Naive thymus-derived CD4-positive, alpha-beta T cell (primary cell): ENCODE measurements around the gene LAYN. TPM values are rescaled to one million over a fixed set of nuclear protein-coding genes. Genes with fewer than 3 reads are reported as not detected.

Source experiments
- ATAC-seq: fragments of 150-1000 bp; cut with Tn5 transposase; 2 replicates; pipeline ENCODE4 v1.10.0; 2021; ENCODE audit warnings: mild to moderate bottlenecking, moderate library complexity
- CTCF ChIA-PET: fragments of 350-600 bp; sonication (Branson Sonifier 250); formaldehyde crosslinking; loops from one replicate; lab custom pipeline; 2021; ENCODE audit warnings: antibody characterized with exemption; lab: Charles Lee
- POLR2A ChIA-PET: fragments of 350-600 bp; sonication (Branson Sonifier 250); formaldehyde crosslinking; loops from one replicate; lab custom pipeline; 2021; ENCODE audit warnings: antibody characterized with exemption, inconsistent platforms; lab: Charles Lee
- DNase-seq, 9 donors: peaks; one replicate each; pipeline versions ENCODE4 v3.0.0 to v3.0.0-alpha.2; 2020 to 2022; ENCODE audit warnings: mixed read lengths in 1 of 9
- H3K27ac ChIP-seq: one replicate; pipeline ENCODE4 v1.7.0; 2013; ENCODE audit warnings: mild to moderate bottlenecking, low read depth, low read length, moderate library complexity
- H3K27me3 ChIP-seq, 2 donors: one replicate each; pipeline ENCODE4 v1.7.0; 2013; ENCODE audit warnings: low read length in 2 of 2, mild to moderate bottlenecking in 2 of 2, moderate library complexity in 2 of 2; ENCODE audit not compliant: control insufficient read depth in 2 of 2, insufficient read depth in 2 of 2
- H3K36me3 ChIP-seq, 3 experiments: 1 replicate in 2 of 3; 2 replicates in 1 of 3; pipeline ENCODE4 v1.7.0; 2013; ENCODE audit warnings: low read length in 3 of 3, mild to moderate bottlenecking in 3 of 3, moderate library complexity in 1 of 3; ENCODE audit not compliant: insufficient read depth in 3 of 3, control insufficient read depth in 2 of 3
- H3K4me1 ChIP-seq, 2 donors: one replicate each; pipeline ENCODE4 v1.7.0; 2013; ENCODE audit warnings: low read length in 2 of 2, mild to moderate bottlenecking in 2 of 2, moderate library complexity in 1 of 2; ENCODE audit not compliant: control insufficient read depth in 2 of 2, insufficient read depth in 2 of 2
- H3K4me3 ChIP-seq: 2 replicates; pipeline ENCODE4 v1.7.0; 2013; ENCODE audit warnings: mild to moderate bottlenecking, low read length
- H3K9me3 ChIP-seq, 3 experiments: 1 replicate in 2 of 3; 2 replicates in 1 of 3; pipeline ENCODE4 v1.7.0; 2013; ENCODE audit warnings: low read length in 3 of 3; ENCODE audit not compliant: control insufficient read depth in 2 of 3
- H3K27ac Mint-ChIP-seq, 9 donors: one replicate each; pipeline ENCODE4 v1.8.0; 2020 to 2022; ENCODE audit warnings: mixed read lengths in 9 of 9, mild to moderate bottlenecking in 8 of 9, moderate library complexity in 5 of 9, inconsistent platforms in 2 of 9
- H3K27me3 Mint-ChIP-seq, 5 donors: one replicate each; pipeline ENCODE4 v1.8.0; 2021 to 2022; ENCODE audit warnings: mixed read lengths in 5 of 5, mild to moderate bottlenecking in 1 of 5
- H3K36me3 Mint-ChIP-seq, 5 donors: one replicate each; pipeline ENCODE4 v1.8.0; 2020 to 2022; ENCODE audit warnings: mixed read lengths in 5 of 5, mild to moderate bottlenecking in 3 of 5, inconsistent platforms in 1 of 5
- H3K4me1 Mint-ChIP-seq, 7 donors: one replicate each; pipeline ENCODE4 v1.8.0; 2020 to 2022; ENCODE audit warnings: mixed read lengths in 7 of 7, mild to moderate bottlenecking in 3 of 7, inconsistent platforms in 1 of 7
- H3K4me3 Mint-ChIP-seq, 10 donors: one replicate each; pipeline ENCODE4 v1.8.0; 2020 to 2022; ENCODE audit warnings: mild to moderate bottlenecking in 10 of 10, mixed read lengths in 10 of 10, moderate library complexity in 6 of 10, inconsistent platforms in 2 of 10
- H3K9me3 Mint-ChIP-seq, 11 donors: one replicate each; pipeline ENCODE4 v1.8.0; 2020 to 2022; ENCODE audit warnings: mixed read lengths in 11 of 11, mild to moderate bottlenecking in 4 of 11, inconsistent platforms in 1 of 11, moderate library complexity in 1 of 11
- intact Hi-C, 2 donors: fragments of 100-400 bp; cut with micrococcal nuclease; formaldehyde crosslinking; loops; one replicate each; pipeline ENCODE4 v1.15.1; 2023
- polyA plus RNA-seq, 2 donors: library from polyadenylated mRNA; unstranded; fragments of 300-500 nt; fragmentation: Illumina TruSeq; gene quantifications; one replicate each; pipeline ENCODE4 v1.2.3, GENCODE V29; 2021
- total RNA-seq, 6 experiments: library from RNA in 5 of 6; stranded (reverse) in 5 of 6; gene quantifications; 1 replicate in 5 of 6; 2 replicates in 1 of 6; pipeline ENCODE4 v1.2.3 and lab custom pipeline; 2021 to 2026

LAYN gene
- total and polyA plus RNA-seq, 7 experiments from 2014 or later, result 0.12 to 8.7 (median 0.62) TPM

DNA sequence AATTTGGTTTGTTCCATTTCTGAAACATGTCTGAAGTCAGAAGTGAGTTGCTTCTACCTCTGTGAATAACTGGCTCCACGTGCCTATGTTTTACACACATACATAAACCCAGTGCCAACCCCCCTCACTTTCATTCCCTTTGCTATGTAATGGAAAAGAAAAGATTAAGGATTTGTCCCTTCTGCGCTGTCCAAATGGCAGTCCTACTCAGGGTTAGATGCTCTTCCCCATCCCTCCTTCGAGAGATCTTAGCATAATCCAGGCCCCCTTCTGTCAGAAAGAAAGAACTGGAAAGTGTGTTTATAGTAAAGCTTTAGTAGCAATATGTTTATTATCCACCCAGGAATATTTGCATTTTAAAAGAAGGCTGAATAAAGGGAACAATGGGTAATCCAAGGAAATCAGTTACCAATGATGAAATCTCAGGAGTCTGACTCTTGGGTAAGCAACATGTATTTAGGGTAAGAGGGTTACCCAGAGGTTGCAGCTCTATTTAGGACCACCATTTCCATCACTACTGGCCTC, 3.1 kb upstream of the LAYN start:
- H3K4me1 Mint-ChIP-seq, result peaks cover 11 to 37% (median 26%) of the 10 kb centered on the region in 7 donors
- no peak overlapping the region for H3K4me3 Mint-ChIP-seq
- H3K27me3 Mint-ChIP-seq, result peaks cover 37 to 72% (median 49%) of the 10 kb centered on the region in 5 donors
- ChIA-PET CTCF (no interaction called here), POLR2A (no interaction called here)
- peaks cover 3 to 4% of the 10 kb centered on the region in 2 donors for H3K27me3 ChIP-seq
- H3K4me1 ChIP-seq, result peaks cover 4 to 20% of the 10 kb centered on the region in 2 donors
- H3K4me3 ChIP-seq, result no peak overlapping the region
- peaks cover 0 to 4% (median 0%) of the 10 kb centered on the region in 11 donors for H3K9me3 Mint-ChIP-seq
- H3K9me3 ChIP-seq, result no peaks in the 10 kb centered on the region
- H3K36me3 Mint-ChIP-seq, result peaks cover 0 to 3% (median 0%) of the 10 kb centered on the region in 5 donors
- no peak overlapping the region for H3K27ac Mint-ChIP-seq
- no peak overlapping the region for H3K27ac ChIP-seq
- no peak for DNase-seq
- ATAC-seq, result no peak
- H3K36me3 ChIP-seq, result no peaks in the 10 kb centered on the region
- intact Hi-C loops, result no loop called here

DNA sequence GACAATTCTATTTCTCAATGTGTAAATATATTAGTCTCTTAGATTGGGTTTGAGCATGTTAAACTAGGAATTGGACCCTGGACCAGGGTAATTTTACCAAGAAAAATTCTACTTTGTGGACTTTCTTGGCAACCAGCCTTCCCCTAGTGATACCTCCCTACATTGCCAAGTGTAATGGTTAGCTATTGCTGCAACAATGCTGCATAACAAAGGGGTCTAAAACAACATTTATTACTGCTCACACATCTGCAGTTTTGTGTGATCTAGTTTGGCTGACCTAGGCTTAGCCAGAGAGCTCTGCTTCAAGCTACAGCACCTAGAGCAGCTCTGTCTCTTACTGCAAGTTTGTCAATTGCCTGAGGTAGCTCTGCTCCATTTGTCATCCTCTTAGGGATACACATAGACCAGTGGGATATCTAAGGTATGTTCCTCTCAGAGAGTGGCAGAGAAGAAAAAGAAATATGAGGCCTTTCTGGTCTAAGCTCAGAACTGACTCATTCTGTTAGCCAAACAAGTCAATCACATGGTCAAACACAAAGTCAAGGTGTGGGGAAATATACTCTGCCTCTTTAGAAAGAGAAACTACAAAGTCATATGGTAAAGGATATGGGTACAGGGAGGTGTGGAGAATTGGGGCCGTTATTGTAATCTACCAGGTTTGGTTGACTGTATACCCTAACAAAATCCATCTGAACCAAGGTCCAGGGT, 2.0 kb upstream of the LAYN start:
- H3K36me3 ChIP-seq, result no peaks in the 10 kb centered on the region
- peaks cover 41 to 81% (median 57%) of the 10 kb centered on the region in 5 donors for H3K27me3 Mint-ChIP-seq
- H3K9me3 ChIP-seq, result no peaks in the 10 kb centered on the region
- ATAC-seq (no peak), DNase-seq (no peak)
- H3K4me1 Mint-ChIP-seq, result peaks cover 14 to 38% (median 30%) of the 10 kb centered on the region in 7 donors
- H3K27me3 ChIP-seq, result peaks cover 3 to 4% of the 10 kb centered on the region in 2 donors
- peaks cover 0 to 3% (median 0%) of the 10 kb centered on the region in 5 donors for H3K36me3 Mint-ChIP-seq
- H3K4me3 ChIP-seq, result no peak overlapping the region
- intact Hi-C loops, result loop anchor here in 1 of 2 donors (1.0 kb wide), 2 partner anchors 7 to 84 kb away; no protein-coding TSS in a partner anchor
- POLR2A ChIA-PET, result no interaction called here
- CTCF ChIA-PET, result no interaction called here
- peak overlapping the region in 6 of 10 donors; percentile 4 to 77 (median 48) for H3K4me3 Mint-ChIP-seq
- no peak overlapping the region for H3K27ac ChIP-seq
- peaks cover 0 to 4% (median 0%) of the 10 kb centered on the region in 11 donors for H3K9me3 Mint-ChIP-seq
- peak overlapping the region in 2 of 9 donors; percentile 55 to 85 for H3K27ac Mint-ChIP-seq
- H3K4me1 ChIP-seq, result peaks cover 4 to 20% of the 10 kb centered on the region in 2 donors

DNA sequence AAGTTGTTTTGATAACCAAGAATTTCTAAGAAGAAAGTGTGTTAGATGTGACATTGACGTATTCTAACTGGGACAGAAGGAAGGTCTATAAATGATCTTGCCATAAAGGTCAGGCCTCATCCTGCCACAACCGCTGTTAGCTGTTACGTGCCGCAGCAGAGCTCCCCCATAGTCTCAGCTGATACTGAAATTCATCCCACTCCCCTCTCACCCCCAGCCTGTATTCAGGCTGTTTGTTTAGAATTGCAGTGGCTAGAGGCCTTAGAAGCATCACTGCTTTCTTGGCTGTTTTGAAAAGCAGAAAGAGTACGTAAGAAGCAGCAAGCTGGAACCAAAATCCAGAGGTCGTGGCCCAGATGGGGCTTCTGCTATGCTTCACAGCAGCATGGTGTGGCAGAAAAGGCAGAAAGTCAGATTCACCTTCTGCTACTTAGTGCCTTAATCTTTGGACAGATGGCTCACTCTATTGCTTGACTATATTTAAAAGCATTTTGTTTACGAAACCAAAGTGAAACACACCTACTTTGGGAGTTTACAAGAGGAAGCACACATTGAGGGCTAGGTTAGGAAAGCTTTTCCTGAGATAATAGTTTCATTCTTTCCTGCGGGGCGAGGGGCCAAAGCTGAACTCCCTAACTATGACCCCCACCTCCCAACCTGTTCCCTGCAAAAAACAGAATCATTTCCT, 950 bp upstream of the LAYN start:
- peaks cover 48 to 82% (median 66%) of the 10 kb centered on the region in 5 donors for H3K27me3 Mint-ChIP-seq
- DNase-seq, result peak in 6 of 9 donors; percentile 13 to 51 (median 24)
- no peaks in the 10 kb centered on the region for H3K36me3 ChIP-seq
- H3K9me3 ChIP-seq, result no peaks in the 10 kb centered on the region
- intact Hi-C loops, result loop anchor here (1.0 to 2.0 kb wide), 3 partner anchors 8 to 85 kb away; partner anchors contain the start of gene BTG4 (in 1 of the 2)
- POLR2A ChIA-PET, result no interaction called here
- peak overlapping the region; percentile 40 to 84 (median 68) for H3K4me3 Mint-ChIP-seq
- peaks cover 0 to 4% (median 0%) of the 10 kb centered on the region in 11 donors for H3K9me3 Mint-ChIP-seq
- peaks cover 3 to 4% of the 10 kb centered on the region in 2 donors for H3K27me3 ChIP-seq
- no peak overlapping the region for H3K27ac ChIP-seq
- CTCF ChIA-PET, result no interaction called here
- ATAC-seq, result peak; percentile 64
- peaks cover 14 to 38% (median 30%) of the 10 kb centered on the region in 7 donors for H3K4me1 Mint-ChIP-seq
- peaks cover 0 to 3% (median 0%) of the 10 kb centered on the region in 5 donors for H3K36me3 Mint-ChIP-seq
- peak overlapping the region in 7 of 9 donors; percentile 1 to 85 (median 54) for H3K27ac Mint-ChIP-seq
- H3K4me3 ChIP-seq, result peak overlapping the region; percentile 26
- H3K4me1 ChIP-seq, result peaks cover 4 to 20% of the 10 kb centered on the region in 2 donors

DNA sequence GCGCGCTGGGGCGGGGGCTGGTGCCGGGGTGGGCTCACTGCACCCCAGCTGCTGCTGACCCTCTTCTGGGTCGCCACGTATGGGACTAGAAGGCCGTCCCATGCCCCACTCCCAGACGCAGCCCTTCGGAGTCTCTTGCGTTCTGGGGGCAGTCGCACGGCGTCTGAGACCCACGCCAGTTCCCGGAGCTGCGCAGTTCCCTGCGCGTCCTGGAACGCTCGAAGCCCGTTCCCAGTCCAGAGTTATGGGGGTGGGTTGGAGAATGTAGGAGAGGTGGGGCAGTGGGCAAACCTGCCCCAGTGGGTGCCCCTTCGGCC, 375 bp downstream of the LAYN start:
- peaks cover 3 to 4% of the 10 kb centered on the region in 2 donors for H3K27me3 ChIP-seq
- peaks cover 4 to 20% of the 10 kb centered on the region in 2 donors for H3K4me1 ChIP-seq
- ChIA-PET CTCF (no interaction called here), POLR2A (no interaction called here)
- no peaks in the 10 kb centered on the region for H3K9me3 ChIP-seq
- Mint-ChIP-seq H3K4me3 (peak overlapping the region in 9 of 10 donors; percentile 22 to 88 (median 82)), H3K4me1 (peaks cover 14 to 38% (median 30%) of the 10 kb centered on the region in 7 donors), H3K27me3 (peaks cover 42 to 81% (median 54%) of the 10 kb centered on the region in 5 donors), H3K36me3 (peaks cover 0 to 3% (median 0%) of the 10 kb centered on the region in 5 donors), H3K9me3 (peaks cover 0 to 4% (median 0%) of the 10 kb centered on the region in 11 donors), H3K27ac (peak overlapping the region in 1 of 9 donors; percentile 30)
- DNase-seq (peak in 1 of 9 donors; percentile 11), ATAC-seq (no peak)
- H3K27ac ChIP-seq, result no peak overlapping the region
- peak overlapping the region; percentile 31 for H3K4me3 ChIP-seq
- H3K36me3 ChIP-seq, result no peaks in the 10 kb centered on the region
- intact Hi-C loops, result loop anchor here (1.0 to 2.0 kb wide), 2 partner anchors 28 kb away; partner anchors contain the start of gene BTG4 (in 1 of the 2)

DNA sequence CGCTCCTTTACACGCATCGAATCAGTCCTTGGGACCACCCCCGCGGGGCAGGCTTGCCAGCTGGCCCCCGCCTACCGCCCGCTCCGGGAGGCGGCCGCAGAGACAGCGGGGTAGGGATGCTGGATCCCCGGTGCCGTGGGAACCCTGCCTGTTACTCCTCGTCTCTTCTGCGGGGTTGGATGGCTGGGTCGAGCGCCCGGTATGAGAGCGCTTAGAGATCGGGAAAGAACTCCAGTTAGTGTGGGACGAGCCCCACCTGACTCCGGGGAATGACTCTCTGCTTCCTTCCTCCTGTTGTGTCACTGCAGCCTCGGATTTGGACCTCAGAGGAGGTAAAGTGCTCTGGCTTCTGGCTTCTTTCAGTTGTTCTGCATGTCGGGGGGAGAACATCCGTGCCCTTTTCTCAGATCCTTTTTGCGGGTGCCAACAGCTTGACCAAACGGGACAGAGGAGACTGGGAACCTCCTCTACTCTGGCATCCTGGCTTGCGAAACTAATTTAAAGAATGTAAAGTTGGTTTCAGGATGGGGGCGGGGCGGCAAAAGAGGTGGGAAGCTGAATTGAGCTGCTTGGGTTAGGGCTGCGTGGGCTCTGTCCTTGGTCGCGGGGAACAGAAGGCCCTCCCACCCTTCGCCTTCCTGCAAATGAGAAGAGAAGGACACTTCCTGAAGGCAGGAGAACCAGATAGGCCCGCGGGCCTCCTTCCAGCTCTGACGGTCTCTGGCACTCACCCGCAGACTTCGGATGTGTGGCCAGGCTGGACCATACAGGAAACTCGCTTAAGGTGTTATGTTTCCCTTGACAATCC, 938 bp downstream of the LAYN start:
- ChIA-PET POLR2A (interaction anchor here (0.6 kb wide), 1 partner anchor 313 kb away, joined by 3 read pairs; no protein-coding TSS in a partner anchor), CTCF (no interaction called here)
- Histone ChIP-seq H3K36me3 (no peaks in the 10 kb centered on the region), H3K27me3 (peaks cover 3 to 4% of the 10 kb centered on the region in 2 donors), H3K4me3 (peak overlapping the region; percentile 31), H3K4me1 (peaks cover 4 to 20% of the 10 kb centered on the region in 2 donors), H3K9me3 (no peaks in the 10 kb centered on the region), H3K27ac (no peak overlapping the region)
- peak; percentile 10 for ATAC-seq
- H3K9me3 Mint-ChIP-seq, result peaks cover 0 to 4% (median 0%) of the 10 kb centered on the region in 11 donors
- peak overlapping the region in 6 of 9 donors; percentile 9 to 66 (median 42) for H3K27ac Mint-ChIP-seq
- H3K27me3 Mint-ChIP-seq, result peaks cover 41 to 82% (median 48%) of the 10 kb centered on the region in 5 donors
- H3K36me3 Mint-ChIP-seq, result peaks cover 0 to 3% (median 0%) of the 10 kb centered on the region in 5 donors
- intact Hi-C loops, result loop anchor here (1.0 to 2.0 kb wide), 2 partner anchors 28 to 29 kb away; partner anchors contain the start of gene BTG4 (in 1 of the 2)
- peak overlapping the region; percentile 74 to 88 (median 82) for H3K4me3 Mint-ChIP-seq
- peaks cover 14 to 38% (median 30%) of the 10 kb centered on the region in 7 donors for H3K4me1 Mint-ChIP-seq
- peak in 1 of 9 donors; percentile 4 for DNase-seq
